GM21381 (cell line): ENCODE measurements around the gene CALY.

Source experiments
- ATAC-seq: cut with Tn5 transposase; IDR thresholded peaks from one replicate; pipeline ENCODE4 v1.9.1; 2021; ENCODE audit warnings: mild to moderate bottlenecking, moderate library complexity; ENCODE audit not compliant: unreplicated experiment

CALY gene

GRCh38 chr10:133293810-133294119, 42.9 kb downstream of the CALY start:
- ATAC-seq = no peak

- ATAC-seq = no peak
Observed at GRCh38 chr10:133292919-133293809, 43.5 kb downstream of the CALY start.

- ATAC-seq = no peak
Observed at GRCh38 chr10:133289761-133290160, 46.9 kb downstream of the CALY start.

- no peak for ATAC-seq
Observed at GRCh38 chr10:133287832-133288500, 48.7 kb downstream of the CALY start.

- ATAC-seq = no peak
Observed at GRCh38 chr10:133286366-133286765, 50.3 kb downstream of the CALY start.

- no peak for ATAC-seq
Observed at GRCh38 chr10:133285217-133285616, 51.5 kb downstream of the CALY start.

GRCh38 chr10:133283931-133284330, 52.8 kb downstream of the CALY start:
- ATAC-seq = no peak

GRCh38 chr10:133282846-133283390, 53.8 kb downstream of the CALY start:
- no peak for ATAC-seq

- no peak for ATAC-seq
Observed at GRCh38 chr10:133281628-133282372, 54.9 kb downstream of the CALY start.

- no peak for ATAC-seq
Observed at GRCh38 chr10:133281084-133281483, 55.6 kb downstream of the CALY start.

- ATAC-seq = no peak
Observed at GRCh38 chr10:133280391-133281059, 56.2 kb downstream of the CALY start.

GRCh38 chr10:133279326-133280226, 57.1 kb downstream of the CALY start:
- ATAC-seq = no peak

- peak; percentile 38 for ATAC-seq
Observed at GRCh38 chr10:133278577-133279265, 58.0 kb downstream of the CALY start.

- no peak for ATAC-seq
Observed at GRCh38 chr10:133277993-133278576, 58.6 kb downstream of the CALY start.

- no peak for ATAC-seq
Observed at GRCh38 chr10:133277277-133277992, 59.3 kb downstream of the CALY start.

GRCh38 chr10:133276435-133277201, 60.1 kb downstream of the CALY start, which contains the start of gene ADAM8:
Gene ADAM8 (minus strand): TSS chr10:133276868. CDS start chr10:133276817, 51 bp downstream.
- ATAC-seq = peak; percentile 48

- ATAC-seq = no peak
Observed at GRCh38 chr10:133276100-133276434, 60.6 kb downstream of the CALY start.
